Breast epithelium (tissue), 3 donors: ENCODE measurements around the gene MICAL2.

Experiments used
- POLR2A ChIP-seq: fragments of 450-650 bp; IDR thresholded peaks from one replicate; pipeline ENCODE4 v1.6.1; 2016; ENCODE audit warnings: antibody characterized with exemption, mild to moderate bottlenecking, moderate library complexity
- TF ChIP-seq, protein P1 (sequence below), 3 donors: fragments of 450-650 bp; IDR thresholded peaks; one replicate each; pipeline ENCODE4 v1.5.1; 2016 to 2017; ENCODE audit warnings: antibody characterized with exemption in 3 of 3, mild to moderate bottlenecking in 3 of 3, moderate library complexity in 3 of 3

DNA sequence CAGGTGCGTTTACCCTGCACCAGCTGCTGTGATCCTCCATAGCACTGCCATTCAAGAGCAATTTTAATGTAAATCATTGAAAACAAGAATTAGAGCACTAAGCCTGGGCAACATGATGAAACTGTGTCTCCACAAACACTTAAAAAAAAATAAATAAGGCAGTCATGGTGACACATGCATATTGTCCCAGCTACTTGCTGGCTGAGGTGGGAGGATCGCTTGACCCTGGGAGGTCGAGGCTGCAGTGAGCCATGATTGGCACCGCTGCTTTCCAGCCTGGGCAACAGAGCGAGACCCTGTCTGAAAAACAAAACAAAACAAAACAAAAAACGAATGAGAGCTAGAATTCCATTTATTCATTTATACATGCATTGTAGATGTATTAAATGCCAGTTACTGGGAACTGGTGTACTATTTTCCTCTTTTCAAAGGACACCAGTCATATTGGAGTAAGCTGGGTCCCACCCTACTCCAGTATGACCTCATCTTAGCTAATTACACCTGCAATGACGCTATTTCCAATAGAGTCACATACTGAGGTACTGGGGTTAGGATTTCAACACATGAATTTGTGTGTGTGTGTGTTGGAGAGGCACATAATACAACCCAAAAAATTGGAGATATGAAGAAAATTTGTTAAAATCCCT, 101.9 kb downstream of the MICAL2 start:
- no peak for TF ChIP-seq POLR2A
- TF ChIP-seq, protein P1, sequence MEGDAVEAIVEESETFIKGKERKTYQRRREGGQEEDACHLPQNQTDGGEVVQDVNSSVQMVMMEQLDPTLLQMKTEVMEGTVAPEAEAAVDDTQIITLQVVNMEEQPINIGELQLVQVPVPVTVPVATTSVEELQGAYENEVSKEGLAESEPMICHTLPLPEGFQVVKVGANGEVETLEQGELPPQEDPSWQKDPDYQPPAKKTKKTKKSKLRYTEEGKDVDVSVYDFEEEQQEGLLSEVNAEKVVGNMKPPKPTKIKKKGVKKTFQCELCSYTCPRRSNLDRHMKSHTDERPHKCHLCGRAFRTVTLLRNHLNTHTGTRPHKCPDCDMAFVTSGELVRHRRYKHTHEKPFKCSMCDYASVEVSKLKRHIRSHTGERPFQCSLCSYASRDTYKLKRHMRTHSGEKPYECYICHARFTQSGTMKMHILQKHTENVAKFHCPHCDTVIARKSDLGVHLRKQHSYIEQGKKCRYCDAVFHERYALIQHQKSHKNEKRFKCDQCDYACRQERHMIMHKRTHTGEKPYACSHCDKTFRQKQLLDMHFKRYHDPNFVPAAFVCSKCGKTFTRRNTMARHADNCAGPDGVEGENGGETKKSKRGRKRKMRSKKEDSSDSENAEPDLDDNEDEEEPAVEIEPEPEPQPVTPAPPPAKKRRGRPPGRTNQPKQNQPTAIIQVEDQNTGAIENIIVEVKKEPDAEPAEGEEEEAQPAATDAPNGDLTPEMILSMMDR (IDR thresholded peaks at IDR 0.05) = no peak
